Measurements from ENCODE around the gene P2RY8. TPM values are rescaled to one million over a fixed set of nuclear protein-coding genes. Genes with fewer than 3 reads are reported as not detected.

Gene P2RY8
- polyA plus RNA-seq, 3 donors = 18.9 to 40.0 (median 33.3) TPM

- peak overlapping the region in 1 of 2 donors; percentile 4 for H3K4me3 Mint-ChIP-seq
- Histone ChIP-seq H3K9me3 (replicated peaks in 1 of 2; ENCODE audit: control insufficient read depth in 1 of 2, insufficient read depth in 1 of 2, low read length in 2 of 2) (no peaks in the 10 kb centered on the region), H3K4me3 (replicated peaks in 1 of 3; ENCODE audit: low read depth in 2 of 3, low read length in 3 of 3) (no peak overlapping the region), H3K27ac (ENCODE audit: low read depth in 1 of 2, low read length in 2 of 2) (peak overlapping the region in 1 of 2 donors; percentile 24), H3K4me2 (replicated peaks; ENCODE audit: extremely low read depth, low read length, poor library complexity, severe bottlenecking) (no peak overlapping the region), H3K4me1 (ENCODE audit: control insufficient read depth in 1 of 2, insufficient read depth in 2 of 2, low read length in 2 of 2) (peaks cover 36 to 41% of the 10 kb centered on the region in 2 donors), H4K20me1 (ENCODE audit: insufficient read depth, low read length) (peaks cover 44% of the 10 kb centered on the region), H3K79me2 (ENCODE audit: insufficient read depth, low read length) (peaks cover 72% of the 10 kb centered on the region), H3K9ac (ENCODE audit: insufficient read depth, low read length, poor library complexity, severe bottlenecking) (no peak overlapping the region), H3K27me3 (ENCODE audit: control insufficient read depth in 2 of 2, insufficient read depth in 2 of 2, low read length in 2 of 2) (no peaks in the 10 kb centered on the region), H2AFZ (ENCODE audit: insufficient read depth, low read depth, low read length, poor library complexity, severe bottlenecking) (no peak overlapping the region), H3K36me3 (replicated peaks in 1 of 2; ENCODE audit: control insufficient read depth in 1 of 2, insufficient read depth in 2 of 2, low read length in 2 of 2) (peaks cover 26 to 39% of the 10 kb centered on the region in 2 donors)
- intact Hi-C loops (cut with micrococcal nuclease) = no loop called here
- peaks cover 47% of the 10 kb centered on the region for H3K4me1 Mint-ChIP-seq
- peaks cover 36 to 37% of the 10 kb centered on the region in 2 donors for H3K36me3 Mint-ChIP-seq
- 100% methylated on average over 2 of the region's 5 CpGs for WGBS (ENCODE audit: insufficient coverage)
- H3K27me3 Mint-ChIP-seq (ENCODE audit: low read depth in 3 of 3) = peaks cover 0 to 2% (median 0%) of the 10 kb centered on the region in 3 donors
- no peak for DNase-seq
- H3K9me3 Mint-ChIP-seq = peaks cover 0 to 4% (median 3%) of the 10 kb centered on the region in 7 donors
- H3K27ac Mint-ChIP-seq = peak overlapping the region in 4 of 7 donors; percentile 22 to 73 (median 56)
- TF ChIP-seq CTCF (IDR thresholded peaks at IDR 0.05) = no peak
Observed at GRCh38 chrX:1486177-1486576, 50.8 kb downstream of the P2RY8 start.

- Histone ChIP-seq H2AFZ (ENCODE audit: insufficient read depth, low read depth, low read length, poor library complexity, severe bottlenecking) (no peak overlapping the region), H3K27ac (ENCODE audit: low read depth in 1 of 2, low read length in 2 of 2) (peak overlapping the region; percentile 11 to 38), H3K4me1 (ENCODE audit: control insufficient read depth in 1 of 2, insufficient read depth in 2 of 2, low read length in 2 of 2) (peaks cover 46 to 48% of the 10 kb centered on the region in 2 donors), H4K20me1 (ENCODE audit: insufficient read depth, low read length) (peaks cover 42% of the 10 kb centered on the region), H3K79me2 (ENCODE audit: insufficient read depth, low read length) (peaks cover 81% of the 10 kb centered on the region), H3K36me3 (replicated peaks in 1 of 2; ENCODE audit: control insufficient read depth in 1 of 2, insufficient read depth in 2 of 2, low read length in 2 of 2) (peaks cover 26 to 34% of the 10 kb centered on the region in 2 donors), H3K9me3 (replicated peaks in 1 of 2; ENCODE audit: control insufficient read depth in 1 of 2, insufficient read depth in 1 of 2, low read length in 2 of 2) (no peaks in the 10 kb centered on the region), H3K9ac (ENCODE audit: insufficient read depth, low read length, poor library complexity, severe bottlenecking) (no peak overlapping the region), H3K4me2 (replicated peaks; ENCODE audit: extremely low read depth, low read length, poor library complexity, severe bottlenecking) (no peak overlapping the region), H3K27me3 (ENCODE audit: control insufficient read depth in 2 of 2, insufficient read depth in 2 of 2, low read length in 2 of 2) (no peaks in the 10 kb centered on the region), H3K4me3 (replicated peaks in 1 of 3; ENCODE audit: low read depth in 2 of 3, low read length in 3 of 3) (no peak overlapping the region)
- intact Hi-C loops (cut with micrococcal nuclease) = no loop called here
- H3K36me3 Mint-ChIP-seq = peaks cover 38 to 40% of the 10 kb centered on the region in 2 donors
- H3K4me1 Mint-ChIP-seq = peaks cover 58% of the 10 kb centered on the region
- H3K9me3 Mint-ChIP-seq = peaks cover 0 to 4% (median 3%) of the 10 kb centered on the region in 7 donors
- H3K27me3 Mint-ChIP-seq (ENCODE audit: low read depth in 3 of 3) = peaks cover 0 to 2% (median 0%) of the 10 kb centered on the region in 3 donors
- 95% methylated on average over 6 of the region's 9 CpGs for WGBS (ENCODE audit: insufficient coverage)
- no peak for DNase-seq
- H3K27ac Mint-ChIP-seq = peak overlapping the region in 6 of 7 donors; percentile 76 to 91 (median 84)
- TF ChIP-seq CTCF (IDR thresholded peaks at IDR 0.05) = no peak
- H3K4me3 Mint-ChIP-seq = no peak overlapping the region
Observed at GRCh38 chrX:1485033-1485432, 52.0 kb downstream of the P2RY8 start.

Measured in CD14-positive monocyte (primary cell).